GM15510 (cell line): ENCODE measurements around the gene ESPL1.

Experiments used
- POLR2A ChIP-seq: IDR thresholded peaks from 3 replicates; pipeline ENCODE4 v1.6.1; 2011; ENCODE audit warnings: borderline replicate concordance; ENCODE audit not compliant: insufficient read length; ENCODE audit errors: extremely low read depth

The ESPL1 gene

GRCh38 chr12:53306826-53307225 lies 38.7 kb downstream of the ESPL1 start:
- TF ChIP-seq POLR2A, result no peak

- no peak for TF ChIP-seq POLR2A
These were observed 40.2 kb downstream of the ESPL1 start for GRCh38 chr12:53308276-53308675.

GRCh38 chr12:53313996-53314395 lies 45.9 kb downstream of the ESPL1 start:
- no peak for TF ChIP-seq POLR2A

GRCh38 chr12:53320352-53321195 lies 52.5 kb downstream of the ESPL1 start:
- no peak for TF ChIP-seq POLR2A

- TF ChIP-seq POLR2A, result no peak
These were observed 56.1 kb downstream of the ESPL1 start for GRCh38 chr12:53324113-53324778.

- peak; percentile 75 for TF ChIP-seq POLR2A
These were observed 56.8 kb downstream of the ESPL1 start for GRCh38 chr12:53324779-53325510.

GRCh38 chr12:53325511-53326061 lies 57.5 kb downstream of the ESPL1 start:
- TF ChIP-seq POLR2A, result no peak

- no peak for TF ChIP-seq POLR2A
These were observed 58.5 kb downstream of the ESPL1 start for GRCh38 chr12:53326460-53327185.

GRCh38 chr12:53327435-53328042 lies 59.4 kb downstream of the ESPL1 start:
- no peak for TF ChIP-seq POLR2A

- TF ChIP-seq POLR2A, result no peak
These were observed 59.9 kb downstream of the ESPL1 start for GRCh38 chr12:53328043-53328435.

- no peak for TF ChIP-seq POLR2A
These were observed 62.6 kb downstream of the ESPL1 start for GRCh38 chr12:53330671-53331070.

- no peak for TF ChIP-seq POLR2A
These were observed 64.6 kb downstream of the ESPL1 start for GRCh38 chr12:53332744-53333143.

- no peak for TF ChIP-seq POLR2A
These were observed 65.2 kb downstream of the ESPL1 start for GRCh38 chr12:53333289-53333688.

GRCh38 chr12:53333845-53334244 lies 65.7 kb downstream of the ESPL1 start:
- no peak for TF ChIP-seq POLR2A
